Neuronal stem cell (in vitro differentiated cells): ENCODE measurements around the gene TNIK.

Experiments used
- DNase-seq: peaks from one replicate; pipeline ENCODE4 v3.0.0-alpha.2; 2013; ENCODE audit warnings: low spot score
- H2AFZ ChIP-seq: one replicate; pipeline ENCODE4 v1.6.1; 2013; ENCODE audit warnings: mild to moderate bottlenecking, low read length, inconsistent platforms
- H2AK5ac ChIP-seq: 2 replicates; pipeline ENCODE4 v1.6.1; 2013; ENCODE audit warnings: low read depth, mild to moderate bottlenecking, inconsistent platforms, low read length, moderate library complexity, mixed read lengths
- H2BK120ac ChIP-seq: 2 replicates; pipeline ENCODE4 v1.6.1; 2013; ENCODE audit warnings: low read depth, mild to moderate bottlenecking, inconsistent platforms, low read length, moderate library complexity, mixed read lengths
- H2BK12ac ChIP-seq: one replicate; pipeline ENCODE4 v1.6.1; 2013; ENCODE audit warnings: low read length, inconsistent platforms
- H2BK15ac ChIP-seq: 2 replicates; pipeline ENCODE4 v1.6.1; 2013; ENCODE audit warnings: mild to moderate bottlenecking, low read length, inconsistent platforms, mixed read lengths
- H2BK5ac ChIP-seq: one replicate; pipeline ENCODE4 v1.6.1; 2013; ENCODE audit warnings: inconsistent platforms, mild to moderate bottlenecking, low read length, moderate library complexity
- H3K14ac ChIP-seq: one replicate; pipeline ENCODE4 v1.6.1; 2013; ENCODE audit warnings: low read length, inconsistent platforms
- H3K18ac ChIP-seq: 2 replicates; pipeline ENCODE4 v1.6.1; 2013; ENCODE audit warnings: low read length, inconsistent platforms
- H3K23ac ChIP-seq: 2 replicates; pipeline ENCODE4 v1.6.1; 2013; ENCODE audit warnings: low read depth, mild to moderate bottlenecking, mixed read lengths, low read length, inconsistent platforms; ENCODE audit not compliant: poor library complexity
- H3K27ac ChIP-seq: replicated peaks from 3 replicates; pipeline ENCODE4 v1.5.1; 2013; ENCODE audit warnings: low read length, inconsistent platforms
- H3K27me3 ChIP-seq, 3 experiments: 2 replicates each; pipeline ENCODE4 v1.6.1; 2013; ENCODE audit warnings: low read length in 3 of 3, mild to moderate bottlenecking in 2 of 3, inconsistent platforms in 1 of 3, low read depth in 1 of 3, mixed read lengths in 1 of 3, moderate library complexity in 1 of 3; ENCODE audit not compliant: control insufficient read depth in 3 of 3, insufficient read depth in 3 of 3
- H3K36me3 ChIP-seq, 2 donors: replicated peaks in 1 of 2; 2 replicates each; pipeline ENCODE4 v1.6.1; 2013; ENCODE audit warnings: low read length in 2 of 2; ENCODE audit not compliant: control insufficient read depth in 2 of 2, insufficient read depth in 2 of 2
- H3K4ac ChIP-seq: 2 replicates; pipeline ENCODE4 v1.6.1; 2013; ENCODE audit warnings: inconsistent platforms, mild to moderate bottlenecking, low read length, moderate library complexity
- H3K4me1 ChIP-seq, 2 donors: 1 replicate in 1 of 2; 2 replicates in 1 of 2; pipeline ENCODE4 v1.6.1; 2013; ENCODE audit warnings: low read length in 2 of 2, low read depth in 1 of 2; ENCODE audit not compliant: control insufficient read depth in 2 of 2, insufficient read depth in 1 of 2
- H3K4me2 ChIP-seq: one replicate; pipeline ENCODE4 v1.6.1; 2013; ENCODE audit warnings: mild to moderate bottlenecking, low read length, inconsistent platforms; ENCODE audit not compliant: insufficient read depth, poor library complexity, severe bottlenecking
- H3K4me3 ChIP-seq, 2 donors: 2 replicates each; pipeline ENCODE4 v1.5.1; 2013; ENCODE audit warnings: low read length in 2 of 2, mild to moderate bottlenecking in 2 of 2, inconsistent platforms in 1 of 2, moderate library complexity in 1 of 2
- H3K79me1 ChIP-seq: one replicate; pipeline ENCODE4 v1.6.1; 2013; ENCODE audit warnings: low read depth, mild to moderate bottlenecking, inconsistent platforms, low read length, moderate library complexity
- H3K9ac ChIP-seq: one replicate; pipeline ENCODE4 v1.6.1; 2013; ENCODE audit warnings: mild to moderate bottlenecking, low read depth, low read length, inconsistent platforms; ENCODE audit not compliant: poor library complexity
- H3K9me3 ChIP-seq, 2 donors: replicated peaks in 1 of 2; 2 replicates each; pipeline versions ENCODE3 to v1.6.1; 2013; ENCODE audit warnings: low read length in 2 of 2, mild to moderate bottlenecking in 2 of 2, inconsistent platforms in 1 of 2, low read depth in 1 of 2, mixed read lengths in 1 of 2, moderate library complexity in 1 of 2; ENCODE audit not compliant: control insufficient read depth in 2 of 2, insufficient read depth in 1 of 2
- H4K8ac ChIP-seq: one replicate; pipeline ENCODE4 v1.6.1; 2013; ENCODE audit warnings: low read depth, mild to moderate bottlenecking, inconsistent platforms, low read length, moderate library complexity
- H4K91ac ChIP-seq: one replicate; pipeline ENCODE4 v1.6.1; 2013; ENCODE audit warnings: low read length, low read depth, mild to moderate bottlenecking, inconsistent platforms; ENCODE audit not compliant: poor library complexity
- WGBS, 2 donors: extraction: QIAGEN DNeasy Blood & Tissue Kit; methylation state at CpG; one replicate each; pipeline ENCODE4 v1.1.7; 2013; ENCODE audit warnings: missing lambda C conversion rate in 2 of 2, mixed read lengths in 1 of 2; ENCODE audit not compliant: insufficient read length in 2 of 2, insufficient replicate concordance in 1 of 2; ENCODE audit errors: extremely low coverage in 2 of 2; 5-methylcytosine and 5-hydroxymethylcytosine counted together

The TNIK gene

DNA sequence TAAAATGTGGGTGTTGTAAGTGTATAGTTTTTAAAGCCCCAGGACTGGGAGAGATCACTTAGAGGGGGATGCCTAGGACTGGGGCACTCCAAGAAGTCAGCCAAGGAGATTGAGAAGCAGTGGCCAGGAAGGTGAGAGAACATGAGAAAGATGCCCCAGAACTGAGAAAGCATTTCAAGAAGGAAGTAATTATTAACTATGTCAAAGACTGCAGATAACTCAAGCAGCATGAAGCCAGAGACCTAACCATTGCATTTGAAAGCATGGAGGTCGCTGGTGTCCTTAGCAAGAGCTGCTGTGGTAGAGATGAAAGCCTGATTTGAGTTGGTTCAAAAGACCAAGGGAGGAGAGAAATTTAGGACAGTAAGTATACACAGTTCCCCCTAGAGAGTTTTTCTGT is 403.1 kb downstream of the TNIK start:
- H3K4me1 ChIP-seq, result peaks cover 0 to 3% of the 10 kb centered on the region in 2 donors
- H3K79me1 ChIP-seq, result no peaks in the 10 kb centered on the region
- WGBS, 2 donors, result no CpG with 5 or more reads among the region's 1 CpG
- H4K8ac ChIP-seq, result no peak overlapping the region
- H3K4me3 ChIP-seq, result no peak overlapping the region
- H2AFZ ChIP-seq, result no peak overlapping the region
- H2BK15ac ChIP-seq, result no peak overlapping the region
- H3K9me3 ChIP-seq, result no peaks in the 10 kb centered on the region
- H3K36me3 ChIP-seq, result peaks cover 0 to 10% of the 10 kb centered on the region in 2 donors
- no peak overlapping the region for H4K91ac ChIP-seq
- H3K4ac ChIP-seq, result no peak overlapping the region
- no peaks in the 10 kb centered on the region for H3K27me3 ChIP-seq
- no peak overlapping the region for H3K9ac ChIP-seq
- H2BK120ac ChIP-seq, result no peak overlapping the region
- H3K18ac ChIP-seq, result no peak overlapping the region
- no peak overlapping the region for H3K4me2 ChIP-seq
- no peak for DNase-seq
- no peak overlapping the region for H2BK12ac ChIP-seq
- H2BK5ac ChIP-seq, result no peak overlapping the region
- H3K27ac ChIP-seq, result no peak overlapping the region
- H2AK5ac ChIP-seq, result no peak overlapping the region
- no peak overlapping the region for H3K23ac ChIP-seq
- H3K14ac ChIP-seq, result no peak overlapping the region

DNA sequence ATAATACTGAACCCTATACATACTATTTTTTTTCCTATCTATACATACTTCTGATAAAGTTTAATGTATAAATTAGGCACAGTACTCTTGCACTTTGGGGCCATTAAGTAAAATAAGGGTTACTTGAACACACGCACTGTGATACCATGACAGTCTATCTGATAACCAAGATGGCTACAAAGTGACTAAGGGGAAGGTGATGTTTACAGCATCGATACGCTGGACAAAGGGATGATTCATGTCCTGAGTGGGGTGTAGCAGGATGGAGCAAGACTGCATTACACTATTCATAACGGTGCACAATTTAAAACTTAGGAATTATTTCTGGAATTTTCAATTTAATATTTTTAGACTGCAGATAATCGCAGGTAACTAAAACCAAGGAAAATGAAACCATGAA is 403.7 kb downstream of the TNIK start:
- Histone ChIP-seq H3K36me3 (peaks cover 0 to 4% of the 10 kb centered on the region in 2 donors), H2BK120ac (no peak overlapping the region), H3K18ac (no peak overlapping the region), H3K27me3 (no peaks in the 10 kb centered on the region), H3K4me3 (no peak overlapping the region), H4K91ac (no peak overlapping the region), H3K79me1 (no peaks in the 10 kb centered on the region), H3K9ac (no peak overlapping the region), H2AK5ac (no peak overlapping the region), H3K4me1 (peaks cover 0 to 3% of the 10 kb centered on the region in 2 donors), H3K27ac (no peak overlapping the region), H3K9me3 (no peaks in the 10 kb centered on the region), H2AFZ (no peak overlapping the region), H4K8ac (no peak overlapping the region), H3K4ac (no peak overlapping the region), H2BK15ac (no peak overlapping the region), H3K4me2 (no peak overlapping the region), H3K23ac (no peak overlapping the region), H2BK12ac (no peak overlapping the region), H2BK5ac (no peak overlapping the region), H3K14ac (no peak overlapping the region)
- DNase-seq, result no peak
- whole genome bisulfite sequencing, 2 donors, result no CpG with 5 or more reads among the region's 5 CpGs

DNA sequence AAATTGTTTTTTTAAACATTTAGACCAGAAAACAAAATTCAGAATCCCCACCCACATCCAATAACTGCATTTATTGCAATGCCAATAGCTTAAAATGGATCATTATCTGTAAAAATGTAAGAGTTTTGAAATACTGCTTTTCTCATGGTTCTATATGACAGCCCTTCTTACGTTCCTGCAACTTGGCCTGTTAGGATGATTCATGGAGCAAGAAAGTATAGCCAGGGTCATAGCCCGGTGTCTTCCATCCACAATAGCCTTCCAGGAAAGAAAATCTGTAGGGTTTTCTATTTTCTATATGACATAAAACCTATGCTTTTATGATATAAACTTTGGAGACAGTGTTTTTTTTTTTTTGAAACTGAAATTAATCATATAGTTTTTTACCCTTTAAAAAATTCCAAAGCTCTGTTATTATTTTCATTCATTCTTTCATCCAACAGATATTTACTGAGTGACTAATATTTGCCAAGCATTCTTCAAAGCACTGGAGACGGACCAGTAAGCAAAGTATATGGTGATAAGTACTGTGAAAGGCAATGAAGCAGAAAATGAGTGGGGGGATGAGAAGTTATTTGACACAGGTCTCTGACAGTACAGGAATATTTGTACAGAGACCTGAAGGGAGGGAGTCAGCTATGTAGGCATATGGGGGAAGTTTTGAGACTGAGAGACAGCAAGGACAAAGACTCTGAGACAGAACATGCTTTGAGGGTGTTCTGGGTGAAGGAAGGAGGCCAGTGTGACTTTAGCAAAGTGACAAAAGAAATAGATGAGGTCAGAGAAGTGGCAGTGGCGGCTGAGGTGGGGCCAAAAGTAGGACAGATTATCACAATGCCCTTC is 404.6 kb downstream of the TNIK start:
- H2AK5ac ChIP-seq, result no peak overlapping the region
- no peak overlapping the region for H2BK5ac ChIP-seq
- H3K9ac ChIP-seq, result no peak overlapping the region
- no peak overlapping the region for H2BK12ac ChIP-seq
- no peak overlapping the region for H3K27ac ChIP-seq
- WGBS, 2 donors, result no CpG with 5 or more reads among the region's 4 CpGs
- no peak overlapping the region for H3K18ac ChIP-seq
- H3K14ac ChIP-seq, result no peak overlapping the region
- H4K91ac ChIP-seq, result no peak overlapping the region
- no peak overlapping the region for H2AFZ ChIP-seq
- peaks cover 0 to 3% of the 10 kb centered on the region in 2 donors for H3K4me1 ChIP-seq
- no peak overlapping the region for H3K23ac ChIP-seq
- no peak overlapping the region for H2BK15ac ChIP-seq
- no peak overlapping the region for H4K8ac ChIP-seq
- H3K27me3 ChIP-seq, result no peaks in the 10 kb centered on the region
- no peak overlapping the region for H3K4ac ChIP-seq
- H3K4me3 ChIP-seq, result no peak overlapping the region
- H3K79me1 ChIP-seq, result no peaks in the 10 kb centered on the region
- H3K9me3 ChIP-seq, result no peaks in the 10 kb centered on the region
- no peak overlapping the region for H3K4me2 ChIP-seq
- no peaks in the 10 kb centered on the region for H3K36me3 ChIP-seq
- no peak for DNase-seq
- no peak overlapping the region for H2BK120ac ChIP-seq

DNA sequence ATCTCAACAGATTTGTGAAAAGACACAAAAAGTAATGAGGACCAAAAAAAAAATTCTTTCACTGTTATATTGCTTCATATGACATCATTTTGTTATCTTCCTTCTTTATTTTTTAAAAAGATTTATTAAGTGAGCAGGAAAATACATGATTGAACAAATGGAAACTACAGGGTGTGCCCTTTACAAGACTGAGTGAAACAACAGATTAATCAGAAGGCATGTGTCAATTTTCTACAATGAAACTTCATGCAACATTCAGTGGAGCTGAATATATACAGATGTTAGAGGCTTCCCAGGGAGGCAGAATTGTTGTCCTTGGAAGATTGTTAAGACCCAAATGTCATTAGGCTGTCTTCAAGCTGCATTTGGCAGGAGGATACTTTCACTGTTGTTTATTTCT is 405.3 kb downstream of the TNIK start:
- no peak overlapping the region for H4K91ac ChIP-seq
- no peaks in the 10 kb centered on the region for H3K9me3 ChIP-seq
- no peak overlapping the region for H3K4me2 ChIP-seq
- H3K4me1 ChIP-seq, result peaks cover 0 to 4% of the 10 kb centered on the region in 2 donors
- H3K79me1 ChIP-seq, result no peaks in the 10 kb centered on the region
- no peak overlapping the region for H3K18ac ChIP-seq
- H3K4ac ChIP-seq, result no peak overlapping the region
- H2BK12ac ChIP-seq, result no peak overlapping the region
- no peak for DNase-seq
- no peak overlapping the region for H4K8ac ChIP-seq
- H3K36me3 ChIP-seq, result no peaks in the 10 kb centered on the region
- H2AFZ ChIP-seq, result no peak overlapping the region
- no peak overlapping the region for H3K4me3 ChIP-seq
- no peak overlapping the region for H3K27ac ChIP-seq
- no peak overlapping the region for H3K23ac ChIP-seq
- H3K27me3 ChIP-seq, result no peaks in the 10 kb centered on the region
- H2BK120ac ChIP-seq, result no peak overlapping the region
- H2BK15ac ChIP-seq, result no peak overlapping the region
- no peak overlapping the region for H3K14ac ChIP-seq
- no peak overlapping the region for H2AK5ac ChIP-seq
- H3K9ac ChIP-seq, result no peak overlapping the region
- no peak overlapping the region for H2BK5ac ChIP-seq
